ENCODE data around the gene MRPL12. TPM values are rescaled to one million over a fixed set of nuclear protein-coding genes. Genes with fewer than 3 reads are reported as not detected.

The MRPL12 gene
- total RNA-seq, 2 experiments from 2014 or later, result 211 to 227 TPM

DNA sequence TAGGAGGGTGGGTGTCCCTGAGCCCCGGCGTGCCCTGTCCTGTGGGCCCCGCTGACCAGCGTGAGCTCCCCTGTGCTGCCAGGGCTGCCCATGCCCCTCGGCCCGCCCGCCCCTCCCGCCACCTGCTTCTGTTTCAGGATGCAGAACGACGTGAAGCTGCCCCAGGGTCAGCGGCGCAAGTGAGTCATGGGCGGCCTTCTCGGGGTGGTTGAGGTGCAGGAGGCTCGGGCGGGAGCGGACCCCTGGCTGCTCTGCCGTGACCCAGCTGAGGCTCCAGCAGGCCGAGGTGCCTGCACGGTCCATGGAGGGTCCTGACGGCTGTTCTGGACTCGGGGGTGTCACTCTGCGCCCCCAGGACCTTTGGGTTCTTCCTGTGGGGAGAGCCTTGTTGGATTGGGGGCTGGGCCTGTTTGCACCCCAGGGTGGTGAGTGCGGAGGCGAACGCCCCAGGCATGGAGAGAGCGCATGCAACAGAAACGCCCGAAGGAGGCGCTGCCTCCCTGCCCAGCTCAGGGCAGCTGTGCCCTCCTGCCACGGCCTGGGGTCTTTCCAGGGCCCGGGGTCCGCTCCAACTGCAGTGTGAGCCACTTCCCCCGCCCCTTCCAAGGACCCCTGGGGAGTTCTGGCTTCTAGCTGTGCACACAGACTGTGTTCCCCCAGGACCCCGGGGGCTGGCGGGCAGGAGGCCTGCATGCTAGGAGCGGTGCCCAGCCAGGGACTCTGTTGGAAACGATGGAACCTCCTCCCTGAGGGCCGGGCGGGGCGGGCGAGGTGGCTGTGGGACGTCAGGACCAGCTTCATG, 12.9 kb downstream of the MRPL12 start:
- Mint-ChIP-seq H3K9me3 (no peaks in the 10 kb centered on the region), H3K27me3 (no peaks in the 10 kb centered on the region), H3K4me3 (no peak overlapping the region), H3K4me1 (peaks cover 8% of the 10 kb centered on the region), H3K36me3 (peaks cover 5% of the 10 kb centered on the region), H3K27ac (no peak overlapping the region)
- no peak for DNase-seq

DNA sequence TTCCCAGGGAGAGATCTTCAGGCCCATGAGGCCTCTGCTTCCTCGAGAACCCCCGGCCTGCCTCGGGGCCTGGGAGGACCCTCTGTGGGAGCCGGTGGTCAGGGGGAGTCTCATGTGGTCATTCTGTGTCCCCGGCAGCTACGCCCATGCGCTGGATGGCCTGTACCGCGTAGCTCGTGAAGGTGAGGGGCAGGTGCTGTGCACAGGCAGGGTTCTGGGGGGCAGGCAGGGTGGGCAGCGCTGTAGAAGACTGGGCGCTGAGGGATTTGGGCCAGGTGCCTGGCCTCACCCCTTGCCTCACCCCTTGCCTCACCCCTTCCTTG, 13.5 kb downstream of the MRPL12 start:
- Mint-ChIP-seq H3K4me3 (no peak overlapping the region), H3K27ac (no peak overlapping the region)

DNA sequence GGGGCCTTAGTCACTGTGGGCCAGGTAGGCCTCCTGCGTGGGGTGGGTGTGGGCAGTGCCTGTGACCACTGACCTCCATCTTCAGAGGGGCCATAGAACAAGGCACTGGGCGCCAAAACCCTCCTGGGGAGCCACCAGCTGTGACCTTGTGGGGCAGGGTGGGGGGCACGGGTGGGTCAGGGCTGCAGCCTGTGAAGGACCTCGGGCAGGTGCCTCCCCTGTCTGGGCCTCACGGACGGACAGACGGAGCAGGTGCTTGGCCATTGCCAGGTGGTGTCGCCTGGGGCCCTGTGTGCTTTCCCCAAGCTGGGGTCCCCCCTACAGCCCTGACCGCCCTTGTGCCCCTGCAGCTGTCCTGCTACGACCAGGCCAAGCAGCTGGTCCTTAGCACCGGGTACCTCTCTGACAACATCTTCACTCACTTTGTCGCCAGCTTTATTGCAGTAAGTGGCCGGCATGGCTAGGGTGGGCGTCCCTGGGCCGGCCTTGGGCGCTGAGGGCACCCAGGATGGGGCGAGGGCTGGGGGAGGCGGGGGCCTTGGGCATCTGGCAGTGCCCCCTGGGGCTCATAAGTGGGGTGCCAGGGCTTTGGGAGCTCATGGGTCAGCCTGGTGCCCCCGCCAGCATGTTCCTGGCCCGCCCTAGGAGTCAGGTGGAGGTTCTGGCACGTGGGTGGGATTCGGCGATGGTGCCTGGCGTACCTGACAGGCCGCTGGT, 14.0 kb downstream of the MRPL12 start:
- no peaks in the 10 kb centered on the region for H3K27me3 Mint-ChIP-seq
- peaks cover 5% of the 10 kb centered on the region for H3K36me3 Mint-ChIP-seq
- H3K4me1 Mint-ChIP-seq, result peaks cover 7% of the 10 kb centered on the region
- no peaks in the 10 kb centered on the region for H3K9me3 Mint-ChIP-seq
- H3K27ac Mint-ChIP-seq, result no peak overlapping the region
- DNase-seq, result no peak
- H3K4me3 Mint-ChIP-seq, result no peak overlapping the region

More for the DNA sequence above, 13.5 kb downstream of the MRPL12 start:
- Mint-ChIP-seq H3K9me3 (no peaks in the 10 kb centered on the region), H3K27me3 (no peaks in the 10 kb centered on the region), H3K4me1 (peaks cover 7% of the 10 kb centered on the region), H3K36me3 (peaks cover 5% of the 10 kb centered on the region)
- DNase-seq, result no peak

DNA sequence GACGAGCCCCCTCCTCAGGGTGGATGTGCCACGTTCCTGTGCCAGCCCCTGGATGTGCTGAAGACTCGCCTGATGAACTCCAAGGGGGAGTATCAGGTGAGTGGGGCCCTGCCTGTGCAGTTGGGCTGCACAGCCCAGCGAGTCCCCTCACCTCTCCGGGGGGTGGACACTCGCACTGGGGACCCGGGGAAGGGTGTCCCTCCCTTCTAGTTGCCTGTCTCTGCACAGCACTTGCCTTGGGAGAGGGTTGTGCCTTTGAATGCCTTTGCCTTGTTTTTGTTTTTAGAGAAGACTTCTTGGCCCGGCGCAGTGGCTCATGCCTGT, 14.6 kb downstream of the MRPL12 start:
- no peak overlapping the region for H3K27ac Mint-ChIP-seq
- H3K4me3 Mint-ChIP-seq, result no peak overlapping the region
- no peaks in the 10 kb centered on the region for H3K27me3 Mint-ChIP-seq
- DNase-seq, result no peak
- H3K4me1 Mint-ChIP-seq, result peaks cover 6% of the 10 kb centered on the region
- H3K9me3 Mint-ChIP-seq, result no peaks in the 10 kb centered on the region
- peaks cover 3% of the 10 kb centered on the region for H3K36me3 Mint-ChIP-seq

DNA sequence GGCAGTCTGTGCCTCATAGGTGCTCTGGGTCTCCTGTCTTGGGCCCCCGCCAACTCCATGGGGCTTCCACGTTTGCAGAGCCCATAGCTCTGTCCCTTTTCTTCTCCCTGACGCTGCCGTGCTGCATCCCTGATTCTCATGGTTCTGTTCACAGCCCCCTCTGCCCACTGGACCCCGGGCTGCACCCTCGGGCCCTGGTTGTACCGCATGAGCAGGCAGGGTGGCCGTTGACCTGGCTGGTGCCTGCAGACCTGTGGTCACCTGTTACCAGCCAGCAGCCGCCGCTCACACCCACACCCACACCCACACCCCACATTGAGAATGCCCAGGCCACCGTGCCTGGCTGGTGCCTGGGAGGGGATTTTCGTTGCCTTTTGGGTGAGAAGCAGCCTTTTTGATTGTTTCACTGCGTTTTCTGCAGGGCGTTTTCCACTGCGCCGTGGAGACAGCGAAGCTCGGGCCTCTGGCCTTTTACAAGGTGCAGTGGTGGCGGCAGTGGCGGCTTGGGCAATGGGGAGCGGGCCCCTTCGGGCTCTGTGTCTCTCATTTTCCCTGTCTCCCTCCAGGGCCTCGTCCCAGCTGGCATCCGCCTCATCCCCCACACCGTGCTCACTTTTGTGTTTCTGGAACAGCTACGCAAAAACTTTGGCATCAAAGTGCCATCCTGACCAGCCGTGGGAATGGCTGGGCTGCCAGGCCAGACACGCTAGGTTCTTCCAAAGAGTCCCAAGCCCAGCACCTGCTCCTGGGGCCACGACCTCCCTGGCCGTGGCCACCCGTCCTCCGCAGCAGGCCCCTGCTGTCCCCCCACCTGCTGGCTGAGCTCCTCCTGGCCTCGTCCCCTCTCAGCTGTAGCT, 16.5 kb downstream of the MRPL12 start:
- Mint-ChIP-seq H3K9me3 (no peaks in the 10 kb centered on the region), H3K4me1 (no peaks in the 10 kb centered on the region), H3K27me3 (peaks cover 10% of the 10 kb centered on the region), H3K36me3 (peaks cover 2% of the 10 kb centered on the region), H3K27ac (no peak overlapping the region), H3K4me3 (no peak overlapping the region)
- no peak for DNase-seq

DNA sequence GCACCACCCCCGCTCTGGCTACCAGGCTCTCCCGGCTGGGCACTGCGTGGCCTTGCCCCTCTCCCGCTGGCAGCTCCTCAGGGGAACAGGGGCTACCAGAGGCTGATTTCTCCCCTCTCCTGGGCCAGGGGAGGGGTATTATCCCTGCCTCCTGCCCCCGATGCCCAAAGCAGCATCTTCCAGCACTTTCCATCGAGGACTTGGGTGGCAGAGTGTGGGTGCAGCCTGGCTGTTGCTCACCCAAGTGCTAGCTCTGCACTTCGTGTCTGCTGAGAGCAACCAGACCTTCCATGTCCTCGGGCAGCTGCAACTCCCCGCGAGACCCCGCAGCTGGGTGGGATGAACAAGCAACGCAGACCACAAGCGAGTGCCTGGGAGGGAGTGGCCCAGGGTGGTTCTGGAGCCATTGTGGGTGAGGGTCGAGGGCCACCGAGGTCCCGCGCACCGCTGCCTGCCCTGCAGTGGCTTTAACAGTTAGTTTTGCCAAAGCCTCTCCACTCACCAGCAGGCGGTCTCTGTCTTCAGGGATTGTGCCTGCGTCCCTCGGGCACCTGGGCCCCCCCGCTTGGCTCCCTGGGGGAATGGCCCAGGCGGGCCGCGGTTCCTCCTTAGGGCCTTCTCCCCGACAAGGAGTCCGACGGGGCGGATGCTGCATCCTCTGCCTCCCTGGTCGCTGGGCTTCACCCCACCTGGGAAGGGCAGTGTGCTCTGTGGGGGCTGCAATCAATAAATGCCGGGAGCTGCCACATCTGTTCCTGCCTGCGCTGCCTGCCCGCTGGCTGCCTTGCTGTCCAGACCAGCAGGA, 17.3 kb downstream of the MRPL12 start:
- Mint-ChIP-seq H3K36me3 (peaks cover 2% of the 10 kb centered on the region), H3K27me3 (peaks cover 10% of the 10 kb centered on the region), H3K4me3 (no peak overlapping the region), H3K9me3 (no peaks in the 10 kb centered on the region), H3K27ac (no peak overlapping the region), H3K4me1 (no peaks in the 10 kb centered on the region)
- DNase-seq, result no peak

DNA sequence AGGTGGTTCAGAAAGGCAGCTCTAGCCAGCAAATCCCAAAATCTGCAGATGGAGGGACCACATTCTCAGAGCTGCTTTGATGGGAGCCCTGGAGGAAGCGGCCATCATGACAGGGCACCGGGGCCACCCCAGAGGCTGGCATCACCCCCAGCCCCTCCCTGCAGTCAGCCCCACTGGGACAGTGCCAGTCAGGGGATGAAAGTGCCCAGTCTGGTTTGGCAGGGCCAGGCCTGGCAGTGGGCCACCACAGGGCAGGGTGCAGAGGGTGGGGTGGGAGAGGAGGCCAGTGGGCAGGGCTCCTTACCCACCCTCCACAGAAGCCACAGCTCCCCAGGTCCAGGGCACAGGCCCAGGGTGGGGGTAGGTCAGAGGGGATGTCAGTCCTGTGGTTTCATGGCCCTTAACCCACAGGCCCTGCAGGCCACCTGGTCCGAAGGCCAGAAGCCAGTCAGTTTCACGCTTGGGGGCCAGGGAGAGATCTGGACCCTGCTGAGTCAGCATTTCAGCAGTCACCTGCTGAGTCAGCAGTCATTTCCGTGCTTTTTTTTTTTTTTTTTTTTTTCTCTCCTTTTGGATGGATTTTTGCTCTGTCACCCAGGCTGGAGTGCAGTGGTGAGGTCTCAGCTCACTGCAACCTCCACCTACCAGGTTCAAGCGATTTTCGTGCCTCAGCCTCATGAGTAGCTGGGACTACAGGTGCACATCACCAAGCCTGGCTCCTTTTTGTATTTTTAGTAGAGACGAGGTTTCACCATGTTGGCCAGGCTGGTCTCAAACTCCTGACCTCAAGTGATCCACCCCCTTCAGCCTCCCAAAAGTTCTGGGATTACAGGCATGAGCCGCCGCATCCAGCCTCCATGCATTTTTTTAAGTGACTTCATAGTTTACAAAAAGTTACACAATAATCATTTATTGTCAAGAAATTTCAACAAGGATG, 19.3 kb downstream of the MRPL12 start:
- Mint-ChIP-seq H3K9me3 (no peaks in the 10 kb centered on the region), H3K27me3 (peaks cover 16% of the 10 kb centered on the region), H3K4me3 (no peak overlapping the region), H3K36me3 (peaks cover 2% of the 10 kb centered on the region), H3K4me1 (no peaks in the 10 kb centered on the region), H3K27ac (no peak overlapping the region)
- no peak for DNase-seq

DNA sequence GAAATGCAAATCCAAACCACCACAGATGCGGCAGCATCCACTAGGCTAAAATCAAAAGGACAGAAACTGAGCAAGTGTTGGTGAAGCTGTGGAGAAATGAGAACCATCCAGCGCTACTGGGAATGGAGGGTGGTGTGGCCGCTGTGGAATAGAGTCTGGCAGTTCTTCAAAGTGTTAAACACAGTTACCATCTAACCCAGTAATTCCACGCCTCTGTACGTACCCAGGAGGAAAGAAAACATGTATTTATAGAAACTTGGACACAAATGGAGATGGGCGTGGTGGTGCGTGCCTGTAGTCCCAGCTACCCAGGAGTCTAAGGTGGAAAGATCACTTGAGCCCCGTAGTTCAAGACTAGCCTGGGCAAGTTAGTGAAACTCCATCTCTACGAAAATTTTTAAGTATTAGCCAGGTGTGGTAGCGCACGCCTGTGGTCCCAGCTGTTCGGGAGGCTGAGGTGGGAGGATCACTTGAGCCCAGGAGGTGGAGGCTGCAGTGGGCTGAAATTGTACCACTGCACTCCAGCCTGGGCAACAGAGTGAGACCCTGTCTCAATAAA, 20.6 kb downstream of the MRPL12 start:
- Mint-ChIP-seq H3K27ac (no peak overlapping the region), H3K9me3 (no peaks in the 10 kb centered on the region), H3K36me3 (peaks cover 2% of the 10 kb centered on the region), H3K27me3 (peaks cover 16% of the 10 kb centered on the region), H3K4me3 (no peak overlapping the region), H3K4me1 (no peaks in the 10 kb centered on the region)
- DNase-seq, result no peak

DNA sequence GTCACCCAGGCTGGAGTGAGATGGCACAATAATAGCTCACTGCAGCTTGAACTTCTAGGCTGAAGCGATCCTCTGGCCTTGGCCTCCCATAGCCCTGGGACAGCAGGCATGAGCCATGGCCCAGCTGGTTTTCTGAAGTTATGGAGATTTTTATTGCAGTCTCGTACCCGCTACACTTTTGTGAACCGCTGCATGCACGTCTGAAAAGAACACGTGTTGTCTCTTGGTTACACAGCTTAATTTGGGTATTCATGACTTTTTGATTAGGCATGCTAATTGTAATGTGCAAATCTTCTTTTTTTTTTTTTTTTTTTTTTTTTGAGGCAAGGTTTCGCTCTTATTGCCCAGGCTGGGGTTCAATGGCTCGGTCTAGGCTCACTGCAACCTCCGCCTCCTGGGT, 22.3 kb downstream of the MRPL12 start:
- no peak overlapping the region for H3K27ac Mint-ChIP-seq
- peaks cover 20% of the 10 kb centered on the region for H3K27me3 Mint-ChIP-seq
- DNase-seq, result no peak
- H3K4me1 Mint-ChIP-seq, result no peaks in the 10 kb centered on the region
- no peak overlapping the region for H3K4me3 Mint-ChIP-seq
- H3K36me3 Mint-ChIP-seq, result no peaks in the 10 kb centered on the region
- H3K9me3 Mint-ChIP-seq, result no peaks in the 10 kb centered on the region

DNA sequence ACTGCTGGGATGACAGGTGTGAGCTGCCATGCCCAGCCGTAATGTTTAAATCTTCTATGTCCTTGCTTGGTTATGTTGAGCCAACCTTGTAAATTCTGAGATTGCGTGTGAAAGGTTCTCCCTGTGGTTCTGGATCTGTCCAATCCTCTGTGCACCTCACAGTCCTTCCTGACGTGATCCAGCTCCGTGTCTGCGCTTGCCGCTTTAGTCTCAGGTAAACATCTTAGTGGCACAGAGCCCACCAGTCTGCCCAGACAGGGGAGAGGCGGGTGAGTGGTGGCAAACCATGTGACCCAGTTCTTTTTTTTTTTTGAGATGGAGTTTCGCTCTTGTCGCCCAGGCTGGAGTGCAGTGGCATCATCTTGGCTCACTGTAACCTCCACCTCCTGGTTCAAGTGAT, 22.8 kb downstream of the MRPL12 start:
- H3K4me1 Mint-ChIP-seq, result no peaks in the 10 kb centered on the region
- H3K36me3 Mint-ChIP-seq, result no peaks in the 10 kb centered on the region
- no peaks in the 10 kb centered on the region for H3K9me3 Mint-ChIP-seq
- no peak overlapping the region for H3K27ac Mint-ChIP-seq
- peaks cover 24% of the 10 kb centered on the region for H3K27me3 Mint-ChIP-seq
- no peak overlapping the region for H3K4me3 Mint-ChIP-seq
- DNase-seq, result no peak

DNA sequence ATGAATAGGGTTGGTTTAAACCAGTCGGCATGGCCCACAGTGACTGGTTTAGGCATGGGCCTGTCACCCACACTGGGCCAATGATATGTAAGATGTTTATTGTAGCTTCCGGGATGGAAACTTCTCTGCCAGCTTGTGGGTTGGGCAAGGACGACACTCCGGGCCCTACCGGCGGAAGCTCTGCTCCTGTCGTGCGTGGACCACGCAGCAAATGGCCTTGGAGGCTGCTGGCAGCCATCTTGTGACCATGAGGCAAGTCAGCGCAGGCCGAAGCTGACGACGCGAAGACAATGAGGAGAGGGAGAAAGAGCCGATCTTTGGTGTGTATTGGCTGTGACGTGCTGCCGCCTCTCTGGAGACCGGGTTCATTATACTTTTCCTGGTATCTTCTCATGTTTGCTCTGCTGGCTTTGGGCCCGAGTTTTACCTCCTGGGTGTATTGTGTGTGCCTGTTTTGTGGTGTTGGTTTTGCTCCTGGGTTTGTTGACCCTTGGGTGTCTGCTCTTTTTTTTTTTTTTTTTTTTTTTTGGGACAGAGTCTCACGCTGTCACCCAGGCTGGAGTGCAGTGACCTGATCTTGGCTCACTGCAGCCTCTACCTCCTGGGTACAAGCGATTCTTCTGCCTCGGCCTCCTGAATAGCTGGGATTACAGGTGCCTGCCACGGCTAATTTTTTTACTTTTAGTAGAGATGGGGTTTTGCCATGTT, 24.3 kb downstream of the MRPL12 start:
- Mint-ChIP-seq H3K4me1 (no peaks in the 10 kb centered on the region), H3K4me3 (no peak overlapping the region), H3K9me3 (no peaks in the 10 kb centered on the region), H3K36me3 (no peaks in the 10 kb centered on the region), H3K27me3 (peaks cover 33% of the 10 kb centered on the region), H3K27ac (no peak overlapping the region)
- no peak for DNase-seq

DNA sequence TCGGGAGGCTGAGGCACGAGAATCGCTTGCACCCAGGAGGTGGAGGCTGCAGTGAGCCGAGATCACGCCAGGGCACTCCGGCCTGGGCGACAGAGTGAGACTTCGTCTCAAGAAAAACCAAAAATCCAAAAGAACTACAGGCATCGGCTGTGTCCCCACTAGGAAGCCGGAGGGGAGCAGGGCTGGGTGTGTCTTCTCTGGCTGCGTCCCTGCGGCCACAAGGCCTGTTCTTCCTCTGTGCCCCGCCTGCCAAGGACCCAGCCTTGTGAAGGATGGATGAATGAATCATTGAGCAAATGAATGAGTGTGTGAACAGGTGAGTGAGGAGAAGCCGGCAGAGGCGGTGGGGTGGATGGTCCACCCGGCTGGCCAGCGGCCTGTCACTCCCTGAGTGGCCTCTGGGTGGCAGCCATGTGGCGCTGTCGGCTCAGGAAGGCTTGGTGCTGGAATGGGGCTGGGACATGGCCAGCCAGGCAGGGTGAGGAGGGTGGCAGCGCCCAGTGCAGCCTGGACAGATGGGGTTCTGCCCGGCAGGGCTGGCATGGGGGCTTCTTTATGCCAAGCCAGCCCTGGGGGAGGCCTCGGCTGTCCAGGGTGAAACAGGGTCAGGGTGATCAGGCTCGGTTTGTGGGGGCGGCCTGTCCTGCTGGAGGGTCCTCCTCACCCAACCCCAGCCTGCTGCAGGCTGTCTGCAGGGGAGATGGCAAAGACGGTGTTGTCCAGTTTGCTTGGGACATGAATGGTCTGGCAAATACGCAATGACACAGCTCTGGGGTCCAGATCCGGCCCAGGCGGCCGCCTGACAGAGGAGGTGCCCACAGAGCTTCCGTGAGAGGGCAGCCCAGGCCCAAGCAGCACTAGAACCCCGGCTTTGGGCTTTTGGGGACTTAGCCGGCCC, 30.6 kb downstream of the MRPL12 start:
- Mint-ChIP-seq H3K9me3 (no peaks in the 10 kb centered on the region), H3K4me1 (peaks cover 3% of the 10 kb centered on the region), H3K4me3 (no peak overlapping the region), H3K36me3 (no peaks in the 10 kb centered on the region), H3K27me3 (peaks cover 38% of the 10 kb centered on the region), H3K27ac (no peak overlapping the region)
- peak; percentile 75 for DNase-seq

Measured in activated naive CD8-positive, alpha-beta T cell treated with anti-CD3 and anti-CD28 coated beads for 36 hours (primary cell).